A549 (cell line): ENCODE data around the gene DCLRE1B. TPM values are rescaled to one million over a fixed set of nuclear protein-coding genes. Genes with fewer than 3 reads are reported as not detected.
A peak's percentile ranks its signal among the peaks of the same experiment; 100 is the strongest.

Experiments
- ATAC-seq, 2 experiments: fragments of 200-7000 bp in 1 of 2; fragments of >200 bp in 1 of 2; cut with Nextera tagmentation in 1 of 2; cut with Tn5 transposase in 1 of 2; 3 replicates each; pipeline versions ENCODE4 v1.8.0 to v1.9.1; 2018 to 2020; ENCODE audit warnings: mild to moderate bottlenecking in 1 of 2, moderate library complexity in 1 of 2
- CTCF ChIA-PET: fragments of 300-600 bp; sonication (Branson Sonifier 250); formaldehyde crosslinking; extraction: SDS; loops from one replicate; lab custom pipeline; 2021; ENCODE audit warnings: antibody characterized with exemption, inconsistent platforms; lab: Yijun Ruan, JAX
- POLR2A ChIA-PET: fragments of 350-600 bp; formaldehyde crosslinking; extraction: SDS; loops from one replicate; lab custom pipeline; 2021; ENCODE audit warnings: antibody characterized with exemption, inconsistent platforms; lab: Yijun Ruan, JAX
- DNase-seq, 2 experiments: peaks; one replicate each; pipeline versions ENCODE4 v3.0.0 to v3.0.0-alpha.2; 2011 to 2016; ENCODE audit warnings: low read depth in 1 of 2, low spot score in 1 of 2
- FAIRE-seq: peaks from 2 replicates; lab custom pipeline; 2011; peaks lifted over from hg19 to GRCh38; lab: Jason Lieb, UNC
- H3K27ac ChIP-seq, 2 experiments: fragments of >200 bp; sonication (Bioruptor Twin); formaldehyde crosslinking; 3 replicates each; pipeline ENCODE4 v1.5.1; 2016 to 2017
- H3K4me1 ChIP-seq: fragments of >200 bp; sonication (Bioruptor Twin); formaldehyde crosslinking; 3 replicates; pipeline ENCODE4 v1.6.1; 2016
- H3K4me2 ChIP-seq: fragments of >200 bp; sonication (Bioruptor Twin); formaldehyde crosslinking; 3 replicates; pipeline ENCODE4 v1.6.1; 2016
- H3K4me3 ChIP-seq: fragments of >200 bp; sonication (Bioruptor Twin); formaldehyde crosslinking; 3 replicates; pipeline ENCODE4 v1.5.1; 2016
- H3K9me3 ChIP-seq: fragments of >200 bp; sonication (Bioruptor Twin); formaldehyde crosslinking; 3 replicates; pipeline ENCODE4 v1.6.1; 2016
- ATOH8 ChIP-seq: fragments of 250-450 bp; sonication (Bioruptor Pico); IDR thresholded peaks from 2 replicates; pipeline ENCODE4 v1.5.0; 2020; ENCODE audit warnings: low read depth, mild to moderate bottlenecking, moderate library complexity
- CBX8 ChIP-seq: fragments of 200-600 bp; sonication (generic); IDR thresholded peaks from 2 replicates; pipeline ENCODE4 v1.6.1; 2016
- EHF ChIP-seq: fragments of 250-450 bp; sonication (Bioruptor Pico); IDR thresholded peaks from 2 replicates; pipeline ENCODE4 v1.5.0; 2020; ENCODE audit warnings: mild to moderate bottlenecking
- EP300 ChIP-seq, 2 experiments: fragments of >200 bp; sonication (Bioruptor Twin); formaldehyde crosslinking; IDR thresholded peaks; 2 replicates in 1 of 2; 3 replicates in 1 of 2; pipeline ENCODE4 v1.6.1; 2016 to 2017
- HDAC2 ChIP-seq: fragments of 200-600 bp; sonication (generic); IDR thresholded peaks from 2 replicates; pipeline ENCODE4 v1.6.1; 2016
- HEYL ChIP-seq: fragments of 250-450 bp; sonication (Bioruptor Pico); IDR thresholded peaks from 2 replicates; pipeline ENCODE4 v1.8.0; 2021; ENCODE audit warnings: mild to moderate bottlenecking, moderate library complexity
- HOXA7 ChIP-seq: fragments of 250-450 bp; sonication (Bioruptor Pico); IDR thresholded peaks from 2 replicates; pipeline ENCODE4 v1.5.0; 2020; ENCODE audit warnings: mild to moderate bottlenecking, moderate library complexity
- HOXB5 ChIP-seq: fragments of 250-450 bp; sonication (Bioruptor Pico); IDR thresholded peaks from 2 replicates; pipeline ENCODE4 v1.5.0; 2020; ENCODE audit warnings: mild to moderate bottlenecking, moderate library complexity
- KDM5A ChIP-seq: fragments of 200-600 bp; sonication (generic); IDR thresholded peaks from 2 replicates; pipeline ENCODE4 v1.6.1; 2016; ENCODE audit warnings: antibody characterized with exemption, mild to moderate bottlenecking
- MAZ ChIP-seq: fragments of 150-350 bp; IDR thresholded peaks from 2 replicates; pipeline ENCODE4 v1.6.1; 2014; ENCODE audit warnings: antibody characterized with exemption, low read depth, low read length, borderline replicate concordance
- MYC ChIP-seq: IDR thresholded peaks from 2 replicates; pipeline ENCODE4 v1.6.1; 2012; ENCODE audit warnings: mild to moderate bottlenecking, inconsistent platforms, low read length, improper control_type of control experiment, borderline replicate concordance
- PHF8 ChIP-seq: fragments of 200-600 bp; sonication (generic); IDR thresholded peaks from 2 replicates; pipeline ENCODE4 v1.6.1; 2016; ENCODE audit warnings: low read depth, mild to moderate bottlenecking, antibody characterized with exemption, moderate library complexity, borderline replicate concordance
- POLR2AphosphoS2 ChIP-seq: conservative IDR thresholded peaks from 2 replicates; pipeline ENCODE4 v1.6.1; 2012; ENCODE audit warnings: low read length, improper control_type of control experiment, inconsistent platforms
- RAD21 ChIP-seq, 2 experiments: fragments of >200 bp in 1 of 2; sonication (Bioruptor Twin) in 1 of 2; formaldehyde crosslinking in 1 of 2; IDR thresholded peaks in 1 of 2; conservative IDR thresholded peaks in 1 of 2; 2 replicates in 1 of 2; 3 replicates in 1 of 2; pipeline ENCODE4 v1.6.1; 2012 to 2018; ENCODE audit warnings: inconsistent platforms in 1 of 2
- RARB ChIP-seq: fragments of 250-450 bp; sonication (Bioruptor Pico); IDR thresholded peaks from 2 replicates; pipeline ENCODE4 v1.8.0; 2021; ENCODE audit warnings: mild to moderate bottlenecking, moderate library complexity
- RCOR1 ChIP-seq: fragments of 150-350 bp; IDR thresholded peaks from 2 replicates; pipeline ENCODE4 v1.6.1; 2014; ENCODE audit warnings: antibody characterized with exemption, low read length, low read depth
- RFX5 ChIP-seq: fragments of 450-650 bp; IDR thresholded peaks from 2 replicates; pipeline ENCODE4 v1.7.1; 2014; ENCODE audit warnings: antibody characterized with exemption, mild to moderate bottlenecking, moderate library complexity
- USF2 ChIP-seq: fragments of 450-650 bp; IDR thresholded peaks from 2 replicates; pipeline ENCODE4 v1.6.1; 2014; ENCODE audit warnings: antibody characterized with exemption
- ZC3H11A ChIP-seq: fragments of 450-650 bp; IDR thresholded peaks from 2 replicates; pipeline ENCODE4 v1.6.1; 2014; ENCODE audit warnings: antibody characterized with exemption, mild to moderate bottlenecking
- ZFP36 ChIP-seq: fragments of 450-650 bp; IDR thresholded peaks from 2 replicates; pipeline ENCODE4 v1.6.1; 2014; ENCODE audit warnings: borderline replicate concordance; ENCODE audit not compliant: partially characterized antibody
- ZSCAN20 ChIP-seq: fragments of 250-450 bp; sonication (Bioruptor Pico); IDR thresholded peaks from 2 replicates; pipeline ENCODE4 v1.8.0; 2022; ENCODE audit warnings: mild to moderate bottlenecking, moderate library complexity
- WGBS: methylation state at CpG from one replicate; pipeline ENCODE4 v1.1.6; 2017; ENCODE audit errors: missing lambda C conversion rate; 5-methylcytosine and 5-hydroxymethylcytosine counted together
- polyA plus RNA-seq, 4 experiments: library from polyadenylated mRNA; depleted of rRNA in 3 of 4; stranded (reverse); fragments of >200 nt; fragmentation: RNase III in 1 of 4; extraction: RNeasy Plus Mini Kit Qiagen cat#74134 plus additional on column Dnase treatment in 1 of 4; gene quantifications; 2 replicates in 3 of 4; 3 replicates in 1 of 4; pipeline ENCODE4 v1.2.3, GENCODE V29; 2011 to 2017
- TF ChIP-seq, protein P1 (sequence below): IDR thresholded peaks from 2 replicates; pipeline ENCODE4 v1.6.1; 2012
- TF ChIP-seq, protein P2 (sequence below): fragments of 200-600 bp; sonication (generic); IDR thresholded peaks from 2 replicates; pipeline ENCODE4 v1.6.1; 2016; ENCODE audit warnings: antibody characterized with exemption, mild to moderate bottlenecking, moderate library complexity
- TF ChIP-seq, protein P3 (sequence below): fragments of 150-350 bp; IDR thresholded peaks from 2 replicates; pipeline ENCODE4 v1.6.1; 2014; ENCODE audit warnings: low read depth, mild to moderate bottlenecking, low read length

Gene DCLRE1B
- polyA plus RNA-seq, 2 of the 4 experiments (the other 2 are of a cell fraction): 4.8 to 5.7 TPM

- DNase-seq: peak in 1 of 2 experiments; percentile 22
- H3K4me3 ChIP-seq: no peak within 1 kb of the TSS
- TF ChIP-seq MAZ (no peak), ZC3H11A (no peak), KDM5A (no peak), RARB (no peak), EHF (CRISPR knock-in tag) (no peak), HOXB5 (no peak), HEYL (CRISPR knock-in tag) (no peak), ZSCAN20 (CRISPR knock-in tag) (no peak)
- TF ChIP-seq, protein P1, sequence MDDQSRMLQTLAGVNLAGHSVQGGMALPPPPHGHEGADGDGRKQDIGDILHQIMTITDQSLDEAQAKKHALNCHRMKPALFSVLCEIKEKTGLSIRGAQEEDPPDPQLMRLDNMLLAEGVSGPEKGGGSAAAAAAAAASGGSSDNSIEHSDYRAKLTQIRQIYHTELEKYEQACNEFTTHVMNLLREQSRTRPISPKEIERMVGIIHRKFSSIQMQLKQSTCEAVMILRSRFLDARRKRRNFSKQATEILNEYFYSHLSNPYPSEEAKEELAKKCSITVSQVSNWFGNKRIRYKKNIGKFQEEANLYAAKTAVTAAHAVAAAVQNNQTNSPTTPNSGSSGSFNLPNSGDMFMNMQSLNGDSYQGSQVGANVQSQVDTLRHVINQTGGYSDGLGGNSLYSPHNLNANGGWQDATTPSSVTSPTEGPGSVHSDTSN: no peak
- TF ChIP-seq, all 56 proteins: peak for 0
- H3K4me1 ChIP-seq: peaks cover 19% of the 10 kb centered on the region
- ATAC-seq (no peak), FAIRE-seq (no peak)
- 29% methylated on average over 6 of the region's 6 CpGs for WGBS
- ChIA-PET POLR2A (no interaction called here), CTCF (interaction anchor here (1.2 to 1.4 kb wide), 2 partner anchors 9 to 17 kb away, joined by 3 read pairs; partner anchors contain the start of gene AP4B1)
- peak within 1 kb of the TSS; percentile 71 for H3K4me2 ChIP-seq
- peak within 1 kb of the TSS in 1 of 2 experiments; percentile 56; a peak in 2 of 6 replicates for H3K27ac ChIP-seq
- H3K9me3 ChIP-seq: no peaks in the 10 kb centered on the region
Observed at GRCh38 chr1:113887402-113888175, 17.5 kb upstream of the DCLRE1B start, which contains the start of gene BCL2L15. Gene BCL2L15 (minus strand): TSS chr1:113887581. CDS start chr1:113887375, 206 bp downstream.

DNA sequence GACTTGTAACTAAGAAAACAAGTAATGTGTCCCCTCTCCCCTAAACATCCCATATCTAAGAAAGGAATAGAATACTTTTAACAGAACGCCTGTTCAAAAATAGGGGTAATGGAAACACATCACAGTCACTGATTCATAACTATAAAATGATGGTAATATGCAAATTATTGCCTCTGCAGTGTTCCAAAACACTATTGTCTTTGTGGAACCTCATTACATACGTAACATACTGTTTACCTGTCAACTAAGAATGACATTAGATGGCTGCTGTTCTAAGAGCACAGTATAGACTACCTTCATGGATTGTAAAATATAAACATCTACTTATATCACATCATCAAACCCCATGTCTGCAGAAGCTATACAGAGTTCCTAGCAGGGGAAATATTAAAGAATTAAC, 14.3 kb upstream of the DCLRE1B start:
- 35% methylated on average over 2 of the region's 2 CpGs for WGBS
- H3K4me1 ChIP-seq: peaks cover 19% of the 10 kb centered on the region
- no peaks in the 10 kb centered on the region for H3K9me3 ChIP-seq
- ChIA-PET POLR2A (no interaction called here), CTCF (interaction anchor here (0.7 to 1.3 kb wide), 2 partner anchors 52 to 127 kb away, joined by 3 to 6 read pairs; no protein-coding TSS in a partner anchor)
- no peak overlapping the region for H3K4me3 ChIP-seq
- TF ChIP-seq USF2 (no peak), ZSCAN20 (CRISPR knock-in tag) (no peak), RFX5 (no peak), MAZ (no peak), RARB (no peak), RAD21 (conservative IDR thresholded peaks at IDR 0.05 in 1 of 2, IDR thresholded peaks at IDR 0.05 in 1 of 2) (no peak), ATOH8 (CRISPR knock-in tag) (no peak), EP300 (IDR thresholded peaks at IDR 0.05) (no peak), HDAC2 (no peak), ZFP36 (no peak), HEYL (CRISPR knock-in tag) (no peak), MYC (no peak), POLR2AphosphoS2 (no peak), PHF8 (no peak), CBX8 (no peak), RCOR1 (no peak), HOXA7 (CRISPR knock-in tag) (no peak)
- TF ChIP-seq, protein P2, sequence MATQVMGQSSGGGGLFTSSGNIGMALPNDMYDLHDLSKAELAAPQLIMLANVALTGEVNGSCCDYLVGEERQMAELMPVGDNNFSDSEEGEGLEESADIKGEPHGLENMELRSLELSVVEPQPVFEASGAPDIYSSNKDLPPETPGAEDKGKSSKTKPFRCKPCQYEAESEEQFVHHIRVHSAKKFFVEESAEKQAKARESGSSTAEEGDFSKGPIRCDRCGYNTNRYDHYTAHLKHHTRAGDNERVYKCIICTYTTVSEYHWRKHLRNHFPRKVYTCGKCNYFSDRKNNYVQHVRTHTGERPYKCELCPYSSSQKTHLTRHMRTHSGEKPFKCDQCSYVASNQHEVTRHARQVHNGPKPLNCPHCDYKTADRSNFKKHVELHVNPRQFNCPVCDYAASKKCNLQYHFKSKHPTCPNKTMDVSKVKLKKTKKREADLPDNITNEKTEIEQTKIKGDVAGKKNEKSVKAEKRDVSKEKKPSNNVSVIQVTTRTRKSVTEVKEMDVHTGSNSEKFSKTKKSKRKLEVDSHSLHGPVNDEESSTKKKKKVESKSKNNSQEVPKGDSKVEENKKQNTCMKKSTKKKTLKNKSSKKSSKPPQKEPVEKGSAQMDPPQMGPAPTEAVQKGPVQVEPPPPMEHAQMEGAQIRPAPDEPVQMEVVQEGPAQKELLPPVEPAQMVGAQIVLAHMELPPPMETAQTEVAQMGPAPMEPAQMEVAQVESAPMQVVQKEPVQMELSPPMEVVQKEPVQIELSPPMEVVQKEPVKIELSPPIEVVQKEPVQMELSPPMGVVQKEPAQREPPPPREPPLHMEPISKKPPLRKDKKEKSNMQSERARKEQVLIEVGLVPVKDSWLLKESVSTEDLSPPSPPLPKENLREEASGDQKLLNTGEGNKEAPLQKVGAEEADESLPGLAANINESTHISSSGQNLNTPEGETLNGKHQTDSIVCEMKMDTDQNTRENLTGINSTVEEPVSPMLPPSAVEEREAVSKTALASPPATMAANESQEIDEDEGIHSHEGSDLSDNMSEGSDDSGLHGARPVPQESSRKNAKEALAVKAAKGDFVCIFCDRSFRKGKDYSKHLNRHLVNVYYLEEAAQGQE: no peak
- TF ChIP-seq, protein P3, sequence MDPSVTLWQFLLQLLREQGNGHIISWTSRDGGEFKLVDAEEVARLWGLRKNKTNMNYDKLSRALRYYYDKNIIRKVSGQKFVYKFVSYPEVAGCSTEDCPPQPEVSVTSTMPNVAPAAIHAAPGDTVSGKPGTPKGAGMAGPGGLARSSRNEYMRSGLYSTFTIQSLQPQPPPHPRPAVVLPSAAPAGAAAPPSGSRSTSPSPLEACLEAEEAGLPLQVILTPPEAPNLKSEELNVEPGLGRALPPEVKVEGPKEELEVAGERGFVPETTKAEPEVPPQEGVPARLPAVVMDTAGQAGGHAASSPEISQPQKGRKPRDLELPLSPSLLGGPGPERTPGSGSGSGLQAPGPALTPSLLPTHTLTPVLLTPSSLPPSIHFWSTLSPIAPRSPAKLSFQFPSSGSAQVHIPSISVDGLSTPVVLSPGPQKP: no peak
- no peak overlapping the region for H3K4me2 ChIP-seq
- DNase-seq: no peak
- no peak for FAIRE-seq
- H3K27ac ChIP-seq: no peak overlapping the region
- ATAC-seq: no peak
